Endodermal cell (in vitro differentiated cells): ENCODE measurements around the gene NRM. TPM values are rescaled to one million over a fixed set of nuclear protein-coding genes. Genes with fewer than 3 reads are reported as not detected.
"Not testable (repeated sequence)": the region's sequence is repeated elsewhere in the genome, so short reads cannot be mapped to it uniquely, and the experiment has no call there.

Experiments
- DNase-seq: peaks from one replicate; pipeline ENCODE4 v3.0.0-alpha.2; 2017
- H3K27ac ChIP-seq: 2 replicates; pipeline ENCODE4 v1.5.1; 2013; ENCODE audit warnings: mild to moderate bottlenecking, low read depth, low read length, moderate library complexity
- H3K27me3 ChIP-seq: 2 replicates; pipeline ENCODE4 v1.6.1; 2013; ENCODE audit warnings: mild to moderate bottlenecking, low read length, moderate library complexity; ENCODE audit not compliant: insufficient read depth, control insufficient read depth, poor library complexity, severe bottlenecking
- H3K36me3 ChIP-seq: 2 replicates; pipeline ENCODE4 v1.7.0; 2013; ENCODE audit warnings: mild to moderate bottlenecking, low read length, moderate library complexity; ENCODE audit not compliant: control insufficient read depth, insufficient read depth
- H3K4me1 ChIP-seq: one replicate; pipeline ENCODE4 v1.7.0; 2013; ENCODE audit warnings: low read length; ENCODE audit not compliant: control insufficient read depth, insufficient read depth
- H3K4me3 ChIP-seq: 2 replicates; pipeline ENCODE4 v1.5.1; 2013; ENCODE audit warnings: mild to moderate bottlenecking, low read length, moderate library complexity
- H3K9ac ChIP-seq: 2 replicates; pipeline ENCODE4 v1.6.1; 2013; ENCODE audit warnings: mild to moderate bottlenecking, low read length, moderate library complexity; ENCODE audit not compliant: poor library complexity, severe bottlenecking; ENCODE audit errors: extremely low read depth
- H3K9me3 ChIP-seq: 2 replicates; pipeline ENCODE4 v1.6.1; 2013; ENCODE audit warnings: mild to moderate bottlenecking, low read length, moderate library complexity; ENCODE audit not compliant: control insufficient read depth
- H3K27ac Mint-ChIP-seq: 2 replicates; pipeline ENCODE4 v1.8.0; 2020; ENCODE audit warnings: mixed read lengths
- H3K27me3 Mint-ChIP-seq: 2 replicates; pipeline ENCODE4 v1.8.0; 2021; ENCODE audit warnings: mild to moderate bottlenecking, mixed read lengths; ENCODE audit not compliant: insufficient read depth
- H3K36me3 Mint-ChIP-seq: 2 replicates; pipeline ENCODE4 v1.8.0; 2020; ENCODE audit warnings: low read depth, mixed read lengths
- H3K4me1 Mint-ChIP-seq: 2 replicates; pipeline ENCODE4 v1.8.0; 2020; ENCODE audit warnings: mixed read lengths
- H3K4me3 Mint-ChIP-seq: 2 replicates; pipeline ENCODE4 v1.8.0; 2020; ENCODE audit warnings: mild to moderate bottlenecking, moderate library complexity, mixed read lengths
- H3K9me3 Mint-ChIP-seq: 2 replicates; pipeline ENCODE4 v1.8.0; 2020; ENCODE audit warnings: mild to moderate bottlenecking, mixed read lengths
- CTCF ChIP-seq: fragments of 200-600 bp; sonication (generic); conservative IDR thresholded peaks from 2 replicates; pipeline ENCODE4 v1.5.0; 2021; ENCODE audit warnings: antibody characterized with exemption, mild to moderate bottlenecking
- WGBS, 2 experiments: methylation state at CpG; one replicate each; pipeline versions ENCODE4 v1.1.5 to v1.1.7; 2013; ENCODE audit warnings: missing lambda C conversion rate in 2 of 2, mixed read lengths in 1 of 2; ENCODE audit not compliant: insufficient coverage in 1 of 2, insufficient read length in 1 of 2; 5-methylcytosine and 5-hydroxymethylcytosine counted together
- total RNA-seq, 2 donors: library from RNA; stranded (reverse); fragmentation: NEBNext Ultra II Directional in 1 of 2; extraction: Animal tissue kit (Norgen Biotek cat#: 25700) in 1 of 2; gene quantifications; 2 replicates in 1 of 2; 3 replicates in 1 of 2; pipeline ENCODE4 v1.2.1, GENCODE V29; 2021

The NRM gene
- total RNA-seq, 2 donors from 2014 or later: 37.1 TPM

DNA sequence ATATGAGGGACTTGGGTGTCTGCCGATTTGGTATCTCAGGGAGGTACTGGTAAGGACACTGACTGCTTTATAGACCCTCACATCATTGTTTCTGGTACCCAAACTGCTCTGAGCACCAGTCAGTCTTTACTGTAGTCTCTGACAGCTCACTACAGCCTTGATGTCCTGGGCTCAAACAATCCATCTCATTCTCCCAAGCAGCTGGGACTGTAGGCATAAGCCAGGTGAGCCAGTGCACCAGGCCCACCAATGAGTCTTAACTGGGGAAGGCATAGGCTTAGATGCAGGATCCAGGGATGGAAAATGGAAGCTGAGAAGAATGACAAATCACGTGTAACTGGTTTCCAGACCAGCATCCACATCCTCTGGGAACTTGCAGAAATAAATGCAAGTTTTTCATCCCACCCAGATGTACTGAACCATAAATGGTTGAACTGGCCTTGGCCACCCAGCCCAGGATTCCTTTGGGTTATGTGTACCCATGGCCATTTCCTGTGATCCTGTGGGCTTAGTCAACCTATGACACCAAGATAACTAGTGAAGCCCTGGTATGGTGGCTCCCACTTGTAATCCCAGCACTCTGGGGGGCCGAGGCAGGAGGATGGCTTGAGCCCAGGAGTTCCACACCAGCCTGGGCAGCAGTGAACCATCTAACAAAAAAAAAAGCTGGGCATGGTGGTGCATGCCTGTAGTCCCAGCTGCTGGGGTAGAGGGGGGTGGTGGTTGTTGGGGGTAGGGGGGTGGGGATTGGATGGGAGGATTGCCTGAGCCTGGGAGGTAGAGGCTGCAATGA lies 35.1 kb upstream of the NRM start:
- Mint-ChIP-seq H3K27me3 (no peaks in the 10 kb centered on the region), H3K4me3 (no peak overlapping the region), H3K36me3 (peaks cover 81% of the 10 kb centered on the region), H3K9me3 (no peaks in the 10 kb centered on the region), H3K27ac (no peak overlapping the region), H3K4me1 (peaks cover 31% of the 10 kb centered on the region)
- H3K27ac ChIP-seq: peak overlapping the region; percentile 30
- no peaks in the 10 kb centered on the region for H3K4me1 ChIP-seq
- H3K4me3 ChIP-seq: no peak overlapping the region
- WGBS, 2 experiments: 63 to 80% methylated on average over 2 to 3 of the region's 3 CpGs
- no peaks in the 10 kb centered on the region for H3K27me3 ChIP-seq
- H3K9me3 ChIP-seq: no peaks in the 10 kb centered on the region
- DNase-seq: peak; percentile 75
- H3K9ac ChIP-seq: no peak overlapping the region
- peaks cover 67% of the 10 kb centered on the region for H3K36me3 ChIP-seq
- TF ChIP-seq CTCF: no peak

GRCh38 chr6:30724906-30725667 lies 34.3 kb upstream of the NRM start:
- H3K9me3 ChIP-seq: no peaks in the 10 kb centered on the region
- DNase-seq: no peak
- no peak for TF ChIP-seq CTCF
- H3K27ac ChIP-seq: no peak overlapping the region
- peaks cover 79% of the 10 kb centered on the region for H3K36me3 Mint-ChIP-seq
- peak overlapping the region; percentile 33 for H3K27ac Mint-ChIP-seq
- H3K36me3 ChIP-seq: peaks cover 59% of the 10 kb centered on the region
- H3K9me3 Mint-ChIP-seq: no peaks in the 10 kb centered on the region
- H3K9ac ChIP-seq: no peak overlapping the region
- no peaks in the 10 kb centered on the region for H3K27me3 Mint-ChIP-seq
- WGBS, 2 experiments: 85 to 100% methylated on average over 3 to 5 of the region's 6 CpGs
- no peak overlapping the region for H3K4me3 Mint-ChIP-seq
- no peaks in the 10 kb centered on the region for H3K27me3 ChIP-seq
- no peaks in the 10 kb centered on the region for H3K4me1 ChIP-seq
- peaks cover 28% of the 10 kb centered on the region for H3K4me1 Mint-ChIP-seq
- peak overlapping the region; percentile 99 for H3K4me3 ChIP-seq

- H3K9me3 ChIP-seq, H3K27me3 Mint-ChIP-seq, H3K4me1 ChIP-seq, H3K27ac ChIP-seq, H3K9me3 Mint-ChIP-seq, DNase-seq, H3K27me3 ChIP-seq, H3K9ac ChIP-seq: not testable (repeated sequence)
- peak overlapping the region; percentile 99 for H3K4me3 ChIP-seq
- H3K4me3 Mint-ChIP-seq: peak overlapping the region; percentile 99
- 84 to 93% methylated on average over 10 to 29 of the region's 29 CpGs for WGBS, 2 experiments
- peak; percentile 47 for TF ChIP-seq CTCF
- peaks cover 33% of the 10 kb centered on the region for H3K4me1 Mint-ChIP-seq
- H3K27ac Mint-ChIP-seq: peak overlapping the region; percentile 83
- peaks cover 71% of the 10 kb centered on the region for H3K36me3 Mint-ChIP-seq
- peaks cover 50% of the 10 kb centered on the region for H3K36me3 ChIP-seq
Observed at GRCh38 chr6:30723843-30724741, 33.3 kb upstream of the NRM start.

DNA sequence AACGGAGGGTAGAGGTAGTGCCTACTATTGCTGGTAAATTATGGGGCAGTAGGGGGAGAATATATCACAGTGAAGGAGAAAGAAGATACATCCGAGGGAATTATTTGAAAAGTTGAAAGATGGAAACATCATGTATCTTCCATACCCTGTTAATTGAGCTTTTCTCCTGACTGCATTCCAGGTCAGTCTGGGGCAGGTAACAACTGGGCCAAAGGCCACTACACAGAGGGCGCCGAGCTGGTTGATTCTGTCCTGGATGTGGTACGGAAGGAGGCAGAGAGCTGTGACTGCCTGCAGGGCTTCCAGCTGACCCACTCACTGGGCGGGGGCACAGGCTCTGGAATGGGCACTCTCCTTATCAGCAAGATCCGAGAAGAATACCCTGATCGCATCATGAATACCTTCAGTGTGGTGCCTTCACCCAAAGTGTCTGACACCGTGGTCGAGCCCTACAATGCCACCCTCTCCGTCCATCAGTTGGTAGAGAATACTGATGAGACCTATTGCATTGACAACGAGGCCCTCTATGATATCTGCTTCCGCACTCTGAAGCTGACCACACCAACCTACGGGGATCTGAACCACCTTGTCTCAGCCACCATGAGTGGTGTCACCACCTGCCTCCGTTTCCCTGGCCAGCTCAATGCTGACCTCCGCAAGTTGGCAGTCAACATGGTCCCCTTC lies 32.5 kb upstream of the NRM start:
- H3K9me3 ChIP-seq, DNase-seq, H3K27me3 Mint-ChIP-seq, H3K4me1 ChIP-seq, H3K9me3 Mint-ChIP-seq, H3K27ac ChIP-seq, H3K27me3 ChIP-seq: not testable (repeated sequence)
- H3K4me3 Mint-ChIP-seq: peak overlapping the region; percentile 99
- 93 to 97% methylated on average over 12 to 16 of the region's 16 CpGs for WGBS, 2 experiments
- peak overlapping the region; percentile 99 for H3K4me3 ChIP-seq
- H3K27ac Mint-ChIP-seq: peak overlapping the region; percentile 83
- H3K9ac ChIP-seq: peak overlapping the region; percentile 100
- peaks cover 66% of the 10 kb centered on the region for H3K36me3 Mint-ChIP-seq
- peaks cover 50% of the 10 kb centered on the region for H3K36me3 ChIP-seq
- peaks cover 33% of the 10 kb centered on the region for H3K4me1 Mint-ChIP-seq
